Measurements from ENCODE around the gene EXOC7. TPM values are rescaled to one million over a fixed set of nuclear protein-coding genes. Genes with fewer than 3 reads are reported as not detected.
"Not testable (repeated sequence)": the region's sequence is repeated elsewhere in the genome, so short reads cannot be mapped to it uniquely, and the experiment has no call there.

The EXOC7 gene
- total RNA-seq, 2 experiments from 2014 or later = 126 to 129 TPM

- H3K9me3 Mint-ChIP-seq (ENCODE audit: insufficient read depth); H3K27ac Mint-ChIP-seq; DNase-seq; H3K4me1 Mint-ChIP-seq (ENCODE audit: low read depth); H3K27me3 Mint-ChIP-seq (ENCODE audit: low read depth); POLR2A ChIA-PET; ATAC-seq; H3K4me3 Mint-ChIP-seq: not testable (repeated sequence)
- CTCF ChIA-PET = interaction anchor here (3.4 kb wide), 1 partner anchor 30 kb away, joined by 11 read pairs; no protein-coding TSS in a partner anchor
- H3K36me3 Mint-ChIP-seq (ENCODE audit: low read depth) = peaks cover 68% of the 10 kb centered on the region
These were observed 59.0 kb downstream of the EXOC7 start for GRCh38 chr17:76044475-76045007.

- POLR2A ChIA-PET; H3K4me1 Mint-ChIP-seq (ENCODE audit: low read depth); H3K4me3 Mint-ChIP-seq; DNase-seq; H3K27me3 Mint-ChIP-seq (ENCODE audit: low read depth); H3K27ac Mint-ChIP-seq; ATAC-seq; H3K9me3 Mint-ChIP-seq (ENCODE audit: insufficient read depth): not testable (repeated sequence)
- CTCF ChIA-PET = interaction anchor here (0.7 kb wide), 1 partner anchor 41 kb away, joined by 3 read pairs; no protein-coding TSS in a partner anchor
- peaks cover 69% of the 10 kb centered on the region for H3K36me3 Mint-ChIP-seq (ENCODE audit: low read depth)
These were observed 60.7 kb downstream of the EXOC7 start for GRCh38 chr17:76042868-76043267.

- H3K4me1 Mint-ChIP-seq (ENCODE audit: low read depth) = peaks cover 13% of the 10 kb centered on the region
- ChIA-PET CTCF (no interaction called here), POLR2A (interaction anchor here (1.7 kb wide), 1 partner anchor 11 kb away, joined by 7 read pairs; no protein-coding TSS in a partner anchor)
- peaks cover 60% of the 10 kb centered on the region for H3K36me3 Mint-ChIP-seq (ENCODE audit: low read depth)
- H3K4me3 Mint-ChIP-seq = no peak overlapping the region
- no peak for DNase-seq
- H3K27ac Mint-ChIP-seq = no peak overlapping the region
- H3K9me3 Mint-ChIP-seq (ENCODE audit: insufficient read depth) = no peaks in the 10 kb centered on the region
- no peaks in the 10 kb centered on the region for H3K27me3 Mint-ChIP-seq (ENCODE audit: low read depth)
- ATAC-seq = no peak
These were observed 63.2 kb downstream of the EXOC7 start for GRCh38 chr17:76040376-76040775.

- peak overlapping the region; percentile 36 for H3K27ac Mint-ChIP-seq
- no peak overlapping the region for H3K4me3 Mint-ChIP-seq
- ATAC-seq (no peak), DNase-seq (no peak)
- ChIA-PET CTCF (interaction anchor here (1.4 kb wide), 1 partner anchor 25 kb away, joined by 5 read pairs; no protein-coding TSS in a partner anchor), POLR2A (interaction anchor here (0.6 kb wide), 1 partner anchor 11 kb away, joined by 4 read pairs; no protein-coding TSS in a partner anchor)
- H3K9me3 Mint-ChIP-seq (ENCODE audit: insufficient read depth) = no peaks in the 10 kb centered on the region
- H3K4me1 Mint-ChIP-seq (ENCODE audit: low read depth) = peaks cover 15% of the 10 kb centered on the region
- no peaks in the 10 kb centered on the region for H3K27me3 Mint-ChIP-seq (ENCODE audit: low read depth)
- H3K36me3 Mint-ChIP-seq (ENCODE audit: low read depth) = peaks cover 50% of the 10 kb centered on the region
These were observed 64.5 kb downstream of the EXOC7 start for GRCh38 chr17:76039121-76039520.

- DNase-seq = no peak
- Mint-ChIP-seq H3K4me3 (no peak overlapping the region), H3K27ac (peak overlapping the region; percentile 13), H3K9me3 (ENCODE audit: insufficient read depth) (no peaks in the 10 kb centered on the region), H3K36me3 (ENCODE audit: low read depth) (peaks cover 39% of the 10 kb centered on the region), H3K27me3 (ENCODE audit: low read depth) (no peaks in the 10 kb centered on the region), H3K4me1 (ENCODE audit: low read depth) (peaks cover 15% of the 10 kb centered on the region)
- ATAC-seq = no peak
- ChIA-PET POLR2A (interaction anchor here (1.5 kb wide), 1 partner anchor 8 kb away, joined by 4 read pairs; no protein-coding TSS in a partner anchor), CTCF (interaction anchor here (1.0 kb wide), 1 partner anchor 9 kb away, joined by 4 read pairs; no protein-coding TSS in a partner anchor)
These were observed 65.5 kb downstream of the EXOC7 start for GRCh38 chr17:76038050-76038449.

- no peak for ATAC-seq
- ChIA-PET CTCF (interaction anchor here (1.3 to 1.5 kb wide), 2 partner anchors 23 to 32 kb away, joined by 6 to 9 read pairs; no protein-coding TSS in a partner anchor), POLR2A (no interaction called here)
- Mint-ChIP-seq H3K9me3 (ENCODE audit: insufficient read depth) (no peaks in the 10 kb centered on the region), H3K36me3 (ENCODE audit: low read depth) (peaks cover 37% of the 10 kb centered on the region), H3K4me3 (no peak overlapping the region), H3K27ac (no peak overlapping the region), H3K27me3 (ENCODE audit: low read depth) (no peaks in the 10 kb centered on the region), H3K4me1 (ENCODE audit: low read depth) (peaks cover 17% of the 10 kb centered on the region)
- DNase-seq = no peak
These were observed 66.9 kb downstream of the EXOC7 start for GRCh38 chr17:76036497-76037261.

- H3K4me1 Mint-ChIP-seq (ENCODE audit: low read depth) = peaks cover 22% of the 10 kb centered on the region
- peaks cover 25% of the 10 kb centered on the region for H3K36me3 Mint-ChIP-seq (ENCODE audit: low read depth)
- H3K27me3 Mint-ChIP-seq (ENCODE audit: low read depth) = no peaks in the 10 kb centered on the region
- H3K9me3 Mint-ChIP-seq (ENCODE audit: insufficient read depth) = no peaks in the 10 kb centered on the region
- no peak for DNase-seq
- H3K27ac Mint-ChIP-seq = no peak overlapping the region
- POLR2A ChIA-PET = no interaction called here
- no peak for ATAC-seq
- no peak overlapping the region for H3K4me3 Mint-ChIP-seq
- CTCF ChIA-PET = interaction anchor here (0.9 to 3.0 kb wide), 5 partner anchors 20 to 34 kb away, joined by 3 to 19 read pairs (median 4); partner anchors contain the start of gene CDK3
These were observed 68.9 kb downstream of the EXOC7 start for GRCh38 chr17:76034428-76035350.

- POLR2A ChIA-PET = interaction anchor here (0.6 to 1.2 kb wide), 2 partner anchors 39 to 258 kb away, joined by 3 read pairs; partner anchors contain the start of gene SRP68
- ATAC-seq (no peak), DNase-seq (no peak)
- no peaks in the 10 kb centered on the region for H3K27me3 Mint-ChIP-seq (ENCODE audit: low read depth)
- H3K4me1 Mint-ChIP-seq (ENCODE audit: low read depth) = peaks cover 35% of the 10 kb centered on the region
- H3K4me3 Mint-ChIP-seq = no peak overlapping the region
- no peak overlapping the region for H3K27ac Mint-ChIP-seq
- CTCF ChIA-PET = interaction anchor here (3.0 kb wide), 1 partner anchor 19 kb away, joined by 19 read pairs; no protein-coding TSS in a partner anchor
- H3K36me3 Mint-ChIP-seq (ENCODE audit: low read depth) = peaks cover 9% of the 10 kb centered on the region
- H3K9me3 Mint-ChIP-seq (ENCODE audit: insufficient read depth) = no peaks in the 10 kb centered on the region
These were observed 70.4 kb downstream of the EXOC7 start for GRCh38 chr17:76033139-76033538.

GRCh38 chr17:76032780-76033108 is 70.8 kb downstream of the EXOC7 start:
- no peak overlapping the region for H3K4me3 Mint-ChIP-seq
- H3K27me3 Mint-ChIP-seq (ENCODE audit: low read depth) = no peaks in the 10 kb centered on the region
- no peaks in the 10 kb centered on the region for H3K9me3 Mint-ChIP-seq (ENCODE audit: insufficient read depth)
- no peak for ATAC-seq
- ChIA-PET CTCF (interaction anchor here (0.7 to 3.0 kb wide), 4 partner anchors 18 to 266 kb away, joined by 3 to 19 read pairs (median 3); no protein-coding TSS in a partner anchor), POLR2A (interaction anchor here (1.2 kb wide), 1 partner anchor 40 kb away, joined by 3 read pairs; the partner anchor contains the start of gene SRP68)
- no peak overlapping the region for H3K27ac Mint-ChIP-seq
- H3K36me3 Mint-ChIP-seq (ENCODE audit: low read depth) = peaks cover 7% of the 10 kb centered on the region
- no peak for DNase-seq
- H3K4me1 Mint-ChIP-seq (ENCODE audit: low read depth) = peaks cover 32% of the 10 kb centered on the region

- CTCF ChIA-PET = interaction anchor here (0.7 to 3.5 kb wide), 5 partner anchors 17 to 267 kb away, joined by 3 to 36 read pairs (median 3); no protein-coding TSS in a partner anchor
- Mint-ChIP-seq H3K4me1 (ENCODE audit: low read depth) (peaks cover 30% of the 10 kb centered on the region), H3K36me3 (ENCODE audit: low read depth) (peaks cover 7% of the 10 kb centered on the region), H3K4me3 (no peak overlapping the region), H3K27ac (no peak overlapping the region), H3K9me3 (ENCODE audit: insufficient read depth) (no peaks in the 10 kb centered on the region), H3K27me3 (ENCODE audit: low read depth) (no peaks in the 10 kb centered on the region)
- POLR2A ChIA-PET = interaction anchor here (1.2 kb wide), 1 partner anchor 40 kb away, joined by 3 read pairs; the partner anchor contains the start of gene SRP68
- DNase-seq = no peak
- no peak for ATAC-seq
These were observed 71.4 kb downstream of the EXOC7 start for GRCh38 chr17:76032073-76032779.
